Stimulated activated CD8-positive, alpha-beta memory T cell treated with anti-CD3 and anti-CD28 coated beads, Interleukin-2, amount 100 ng/mL, for 1 hour (primary cell): ENCODE results near the gene DDX54.
"Not testable (repeated sequence)": the region's sequence is repeated elsewhere in the genome, so short reads cannot be mapped to it uniquely, and the experiment has no call there.

Experiments
- DNase-seq, 2 donors: peaks; one replicate each; pipeline ENCODE4 v3.0.0-alpha.2; 2020; ENCODE audit warnings: low read depth in 2 of 2

DDX54 gene

DNA sequence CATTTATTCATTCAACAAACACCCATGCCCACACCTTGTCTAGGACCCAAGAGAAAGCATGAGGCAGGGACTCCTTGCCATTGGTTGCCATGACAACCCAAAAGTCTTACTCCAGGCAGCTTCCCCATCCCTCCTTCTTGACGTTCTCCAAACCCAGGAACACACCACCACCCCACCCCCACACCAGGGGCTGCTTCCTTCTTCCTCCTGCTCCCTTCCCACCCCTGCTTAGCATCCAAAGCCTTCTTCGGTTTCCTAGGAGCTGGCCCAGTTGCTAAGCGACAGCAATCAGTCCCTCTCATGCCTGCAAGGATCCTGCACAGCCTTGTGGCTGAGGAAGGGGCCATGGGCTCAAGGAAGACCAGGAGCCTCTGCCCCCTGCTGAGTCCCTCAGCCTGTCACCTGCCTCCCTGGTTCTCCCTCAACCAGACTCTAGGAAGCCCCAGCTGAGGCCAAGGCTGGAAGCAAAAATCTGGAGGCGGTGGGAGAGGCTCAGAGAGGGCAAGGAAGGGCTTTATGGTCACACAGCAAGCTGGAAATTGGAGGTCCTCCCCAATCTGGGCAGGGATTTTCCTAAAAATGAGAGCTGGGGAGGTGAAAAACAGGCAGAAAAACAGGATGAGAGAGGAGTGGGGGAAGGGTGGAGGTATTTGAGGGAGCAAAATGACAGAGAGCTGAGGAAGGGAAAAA, 65.2 kb downstream of the DDX54 start:
- DNase-seq: no peak

DNA sequence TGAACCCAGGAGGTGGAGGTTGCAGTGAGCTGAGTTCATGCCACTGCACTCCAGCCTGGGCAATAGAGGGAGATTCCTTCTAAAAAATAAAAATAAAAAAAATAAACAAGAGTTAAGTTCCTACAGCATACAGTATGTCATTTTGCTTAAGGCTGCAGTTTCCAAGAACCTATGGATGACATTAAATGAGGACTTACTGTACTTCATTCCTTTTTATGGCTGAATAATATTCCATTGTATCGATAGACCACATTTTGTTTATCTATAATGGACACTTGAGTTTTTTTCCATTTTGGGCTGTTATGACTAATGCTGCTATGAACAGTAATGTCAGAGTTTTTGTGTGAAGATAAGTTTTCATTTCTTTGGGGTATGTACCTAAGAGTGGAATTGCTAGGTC, 67.1 kb downstream of the DDX54 start:
- DNase-seq: no peak

DNA sequence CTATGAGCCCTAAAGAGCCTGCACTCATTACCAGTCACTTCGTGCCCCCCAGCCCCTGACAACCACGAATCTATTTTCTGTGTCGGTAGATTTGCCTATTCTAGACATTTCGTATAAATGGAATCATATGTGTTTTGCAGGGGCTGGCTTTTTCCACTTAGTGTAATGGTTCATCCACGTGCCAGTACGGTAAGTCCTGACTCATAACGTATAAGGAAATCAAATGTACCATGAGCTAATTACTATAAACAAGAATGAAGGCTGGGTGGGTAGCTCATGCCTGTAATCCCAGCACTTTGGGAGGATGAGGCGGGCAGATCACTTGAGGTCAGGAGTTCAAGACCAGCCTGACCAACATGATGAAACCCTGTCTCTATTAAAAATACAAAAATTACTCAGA, 67.6 kb downstream of the DDX54 start:
- not testable (repeated sequence) for DNase-seq

DNA sequence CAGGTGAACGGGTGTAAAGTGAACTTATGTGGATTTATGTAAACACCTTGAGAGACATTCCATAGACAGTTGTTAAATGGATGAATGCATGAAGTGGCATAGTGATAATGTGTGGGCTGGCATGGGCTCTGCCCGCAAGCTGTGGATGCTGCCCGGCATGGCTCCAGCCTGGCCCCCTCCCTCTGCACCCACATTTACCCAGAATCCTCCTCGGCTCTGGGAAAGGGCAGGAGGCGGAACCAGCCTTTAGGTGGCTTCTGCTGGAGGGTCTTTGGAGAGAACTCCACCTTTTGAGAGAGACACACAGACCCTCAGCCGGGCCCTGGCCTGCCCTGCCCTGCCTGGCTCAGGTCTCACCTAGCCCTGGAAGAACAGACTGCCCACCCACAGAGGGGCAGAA, 68.4 kb downstream of the DDX54 start:
- DNase-seq: no peak

DNA sequence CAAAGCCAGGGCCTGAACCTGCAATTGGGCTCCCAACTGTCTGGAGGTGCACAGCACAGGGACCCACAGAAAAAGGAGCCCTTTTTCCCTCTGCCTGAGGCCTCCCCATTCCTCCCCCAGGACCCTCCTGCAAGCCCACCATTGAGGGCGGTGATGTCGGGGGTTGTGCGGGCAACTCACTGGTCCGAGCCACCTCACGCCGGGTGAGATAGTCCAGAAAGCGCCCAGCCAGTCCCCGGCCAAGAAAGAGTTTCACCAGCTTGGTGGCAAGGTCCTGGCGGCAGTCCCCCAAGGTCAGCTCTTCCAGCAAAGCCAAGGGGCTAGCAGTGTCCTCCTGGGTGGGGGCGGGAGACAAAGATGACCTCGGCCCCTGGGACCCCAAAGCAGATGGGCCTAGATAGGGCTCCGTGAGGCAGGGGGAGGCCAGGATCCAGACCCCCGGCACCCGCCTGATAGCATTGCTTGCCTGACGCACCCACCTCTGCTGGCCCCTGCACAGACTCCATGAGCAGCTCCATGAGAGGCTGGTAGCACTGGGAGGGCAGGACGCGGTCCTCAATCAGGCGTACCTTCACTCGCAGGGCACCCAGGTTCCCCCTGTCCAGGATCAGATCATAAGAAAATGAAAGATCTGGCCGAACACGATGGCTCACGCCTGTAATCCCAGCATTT, 69.7 kb downstream of the DDX54 start:
- DNase-seq: no peak

DNA sequence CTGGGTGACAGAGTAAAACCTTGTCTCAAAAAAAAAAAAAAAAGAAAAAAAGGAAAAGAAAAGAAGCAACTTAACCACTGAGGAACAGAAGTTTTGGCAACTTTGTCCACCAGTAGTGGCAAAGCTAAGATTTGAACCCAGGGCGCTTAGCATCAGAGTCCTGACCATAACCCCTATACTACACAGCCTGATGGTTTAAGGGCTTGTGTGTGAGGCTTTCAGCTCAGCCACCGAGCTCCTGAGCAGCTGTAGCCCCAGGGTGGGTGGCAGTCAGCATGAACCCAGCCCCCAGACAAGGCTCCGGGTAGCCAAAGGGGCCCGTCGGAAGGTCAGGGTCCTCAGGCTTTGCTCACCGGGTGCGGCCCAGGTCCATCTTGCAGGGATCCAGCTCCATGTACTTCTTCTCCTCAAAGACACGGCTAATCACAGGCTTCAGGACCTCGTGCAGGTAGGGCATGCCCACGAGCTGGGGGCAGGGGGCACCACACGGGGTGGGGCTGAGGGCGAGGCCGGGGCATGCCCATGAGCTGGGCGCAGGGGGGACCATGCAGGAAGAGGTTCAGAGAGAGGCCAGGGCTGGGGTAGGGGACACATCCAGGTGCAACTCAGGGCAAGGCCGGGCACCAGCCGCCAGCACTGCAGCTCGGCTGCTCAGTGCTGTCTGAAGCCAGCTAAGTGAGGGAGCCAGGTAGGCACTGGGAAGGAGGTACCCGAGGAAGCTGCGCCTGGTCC, 70.7 kb downstream of the DDX54 start:
- no peak for DNase-seq

DNA sequence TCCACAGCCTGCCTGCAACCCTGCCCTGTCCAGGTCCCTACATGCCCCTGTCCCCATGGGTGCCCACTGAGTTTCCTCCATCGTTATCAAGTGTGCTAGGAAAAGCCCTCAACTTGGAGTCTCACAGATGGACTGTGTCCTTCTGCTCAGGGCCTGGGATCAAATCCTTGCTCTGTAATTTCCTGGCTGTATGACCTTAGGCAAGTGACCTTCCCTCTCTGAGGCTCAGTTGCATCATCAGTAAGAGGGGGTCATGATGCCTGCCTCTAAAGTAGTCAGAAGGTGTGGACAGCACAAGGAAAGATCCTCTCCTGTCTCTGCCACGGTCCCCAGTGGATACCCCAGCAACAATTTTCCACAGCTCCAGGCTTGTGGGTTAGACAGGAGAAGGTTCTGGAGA, 71.9 kb downstream of the DDX54 start:
- DNase-seq: no peak

DNA sequence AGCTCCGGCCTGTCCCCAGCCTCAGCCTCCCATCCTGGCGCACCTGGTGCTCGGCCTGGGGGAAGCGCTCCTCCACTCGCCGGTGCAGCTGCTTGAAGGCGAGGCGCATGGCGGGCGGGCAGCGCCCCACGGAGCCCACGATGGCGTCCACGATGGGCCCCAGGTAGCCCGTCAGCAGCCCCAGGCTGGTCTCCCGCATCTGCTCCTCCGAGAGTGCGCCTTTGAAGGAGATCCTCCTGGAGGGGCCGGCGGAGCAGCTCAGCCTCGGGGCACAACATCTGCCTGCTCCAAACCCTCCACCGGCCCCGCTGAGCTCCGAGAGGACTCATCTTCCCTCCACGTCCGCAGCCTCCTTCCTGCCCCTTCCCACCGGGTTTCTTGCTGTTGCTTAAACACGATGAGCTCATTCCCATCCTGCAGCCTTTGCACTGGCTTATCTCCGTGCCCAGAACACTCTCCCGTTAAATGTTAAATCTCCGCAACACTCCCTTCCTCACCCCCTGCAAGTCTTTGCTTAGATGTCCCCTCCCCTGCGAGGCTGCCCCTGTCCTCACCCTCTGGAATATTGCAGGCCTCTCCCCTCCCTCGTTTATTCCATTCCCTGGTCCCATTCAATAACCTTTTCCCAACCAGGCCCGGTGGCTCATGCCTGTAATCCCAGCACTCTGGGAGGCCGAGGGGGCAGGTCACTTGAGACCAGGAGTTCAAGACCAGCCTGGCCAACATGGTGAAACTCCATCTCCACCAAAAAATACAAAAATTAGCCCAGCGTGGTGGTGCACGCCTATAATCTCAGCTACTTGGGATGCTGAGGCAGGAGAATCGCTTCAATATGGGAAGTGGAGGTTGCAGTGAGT, 73.0 kb downstream of the DDX54 start:
- DNase-seq: no peak

DNA sequence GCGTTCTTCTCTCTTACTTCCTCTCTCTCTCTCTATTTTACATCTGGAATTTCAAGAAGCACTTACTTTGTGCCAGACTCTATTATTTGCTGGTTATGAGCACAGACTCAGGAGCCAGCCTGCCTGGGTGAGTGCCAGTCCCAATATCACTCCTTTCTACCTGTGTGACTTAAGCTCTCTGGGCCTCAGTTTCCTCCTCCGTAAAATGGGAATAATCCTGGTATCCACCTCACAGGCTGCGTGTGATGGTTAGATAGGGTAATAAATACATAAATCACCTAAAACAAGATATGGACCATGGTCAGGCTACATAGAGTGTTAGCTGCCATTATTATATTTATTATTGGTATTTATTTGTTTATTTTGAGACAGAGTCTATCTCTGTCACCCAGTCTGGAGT, 74.0 kb downstream of the DDX54 start:
- DNase-seq: no peak

DNA sequence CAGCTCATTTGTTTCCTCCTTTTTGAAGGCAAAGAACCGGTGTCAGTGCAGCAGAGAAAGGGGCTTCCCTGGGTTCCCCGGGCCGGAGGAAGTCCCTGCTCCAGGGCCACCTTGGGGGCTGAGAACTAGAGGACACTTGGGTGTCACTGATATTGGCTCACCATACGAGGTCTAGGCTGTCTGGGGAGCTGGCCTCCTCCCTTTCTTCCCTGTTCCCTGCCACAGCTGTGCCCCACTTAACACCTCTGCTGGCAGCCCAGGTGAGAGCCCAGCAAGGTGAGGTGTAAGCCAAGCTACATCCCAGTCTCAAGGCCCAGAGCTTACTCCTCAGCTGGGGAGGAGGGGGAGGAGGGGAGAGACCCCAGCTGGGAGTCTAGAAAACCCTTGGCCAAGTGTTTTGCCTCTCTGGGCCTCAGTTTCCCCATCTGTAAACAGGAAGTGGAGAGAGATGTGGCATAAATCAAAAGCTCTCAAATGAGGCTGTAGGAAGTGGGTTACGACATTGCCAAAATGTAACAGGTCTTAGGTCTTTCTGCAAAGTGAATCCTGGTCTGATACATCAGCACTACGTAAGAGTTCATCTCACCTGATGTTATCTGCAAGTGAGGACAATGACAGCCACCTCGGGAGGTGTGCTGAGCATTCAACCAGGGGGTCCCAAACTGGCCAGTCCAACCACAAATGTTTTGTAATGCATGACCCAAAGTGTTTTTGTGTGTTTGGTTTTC, 75.2 kb downstream of the DDX54 start:
- DNase-seq: no peak

DNA sequence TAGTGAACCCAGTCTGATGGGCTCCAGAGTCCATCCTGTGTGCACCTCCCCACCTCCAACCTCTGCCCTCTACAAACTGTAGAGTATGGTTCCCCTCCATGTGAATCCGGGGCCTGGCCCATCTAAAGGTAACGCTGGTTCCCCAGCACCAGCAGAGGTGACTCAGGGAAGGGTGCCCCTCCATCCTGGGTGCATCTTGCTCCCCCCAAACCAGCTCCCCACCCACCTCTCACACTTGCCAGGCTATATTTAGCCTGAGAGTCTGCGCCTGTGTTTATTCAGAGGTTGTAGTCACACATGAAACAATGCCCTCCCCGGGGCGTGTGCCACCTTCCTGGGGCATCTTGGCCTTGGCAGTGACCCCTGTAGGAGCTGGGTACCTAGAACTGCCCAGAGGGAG, 75.9 kb downstream of the DDX54 start:
- no peak for DNase-seq

DNA sequence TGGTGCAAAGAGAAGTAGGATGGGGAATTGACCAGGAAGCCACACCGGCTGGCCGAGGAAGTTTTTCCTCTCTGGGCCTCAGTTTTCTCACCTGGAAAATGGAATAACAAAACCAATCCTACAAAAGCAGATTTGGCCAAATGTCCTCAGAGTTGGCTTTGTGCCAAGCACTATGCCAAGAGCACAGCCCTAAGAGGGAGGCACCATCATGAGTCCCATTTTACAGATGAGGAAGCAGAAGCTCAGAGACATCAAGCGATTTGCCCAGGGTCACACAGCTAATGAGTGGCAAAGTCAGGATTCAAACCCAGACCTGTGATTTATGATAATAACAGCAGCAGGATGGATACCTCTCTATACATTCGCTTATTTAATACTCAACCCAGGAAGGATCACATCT, 77.0 kb downstream of the DDX54 start:
- no peak for DNase-seq
